IMR-90 (cell line): Measurements from ENCODE around the gene SFT2D2. TPM values are rescaled to one million over a fixed set of nuclear protein-coding genes. Genes with fewer than 3 reads are reported as not detected.

Source experiments
- ATAC-seq: fragments of 200-7000 bp; cut with Tn5 transposase; 2 replicates; pipeline ENCODE4 v1.9.1; 2020; ENCODE audit warnings: low read depth, mild to moderate bottlenecking, moderate library complexity
- BruUV-seq: library from RNA; stranded (reverse); fragments of 400-500 nt; replicated peaks from 2 replicates; lab custom pipeline; 2021; lab: Mats Ljungman, UMichigan
- CTCF ChIA-PET: fragments of 300-600 bp; formaldehyde crosslinking; extraction: SDS; loops from one replicate; lab custom pipeline; 2021; ENCODE audit warnings: antibody characterized with exemption; lab: Yijun Ruan, JAX
- POLR2A ChIA-PET: fragments of 300-600 bp; sonication (Branson Sonifier 250); formaldehyde crosslinking; loops from one replicate; lab custom pipeline; 2022; ENCODE audit warnings: antibody characterized with exemption; ENCODE audit not compliant: unreplicated experiment; lab: Charles Lee
- DNase-seq: peaks from one replicate; pipeline ENCODE4 v3.0.0; 2013
- H2AFZ ChIP-seq: replicated peaks from 2 replicates; pipeline ENCODE3; 2013; ENCODE audit warnings: low read length, mild to moderate bottlenecking; ENCODE audit not compliant: poor library complexity
- H2AK5ac ChIP-seq: 2 replicates; pipeline ENCODE4 v1.6.1; 2013; ENCODE audit warnings: low read depth, low read length, inconsistent platforms
- H2AK9ac ChIP-seq: replicated peaks from 2 replicates; pipeline ENCODE3; 2013; ENCODE audit warnings: mild to moderate bottlenecking, low read depth, low read length, moderate library complexity; ENCODE audit not compliant: poor library complexity
- H2BK120ac ChIP-seq: 2 replicates; pipeline ENCODE4 v1.6.1; 2013; ENCODE audit warnings: low read depth, low read length, inconsistent platforms
- H2BK15ac ChIP-seq: 3 replicates; pipeline ENCODE4 v1.6.1; 2013; ENCODE audit warnings: low read depth, low read length, inconsistent platforms
- H2BK20ac ChIP-seq: 2 replicates; pipeline ENCODE4 v1.6.1; 2013; ENCODE audit warnings: low read depth, mild to moderate bottlenecking, inconsistent platforms, low read length, moderate library complexity
- H2BK5ac ChIP-seq: 2 replicates; pipeline ENCODE4 v1.6.1; 2013; ENCODE audit warnings: mild to moderate bottlenecking, low read depth, low read length, inconsistent platforms; ENCODE audit not compliant: poor library complexity, severe bottlenecking
- H3K14ac ChIP-seq: replicated peaks from 2 replicates; pipeline ENCODE4 v1.6.1; 2013; ENCODE audit warnings: low read depth, low read length, inconsistent platforms
- H3K18ac ChIP-seq: 2 replicates; pipeline ENCODE4 v1.6.1; 2013; ENCODE audit warnings: low read depth, low read length, control low read depth
- H3K23ac ChIP-seq: 2 replicates; pipeline ENCODE4 v1.6.1; 2013; ENCODE audit warnings: low read depth, low read length, inconsistent platforms
- H3K27ac ChIP-seq: 2 replicates; pipeline ENCODE4 v1.5.1; 2013; ENCODE audit warnings: mild to moderate bottlenecking, control low read depth, low read length; ENCODE audit not compliant: insufficient read depth
- H3K27me3 ChIP-seq: 2 replicates; pipeline ENCODE4 v1.6.1; 2013; ENCODE audit warnings: low read length; ENCODE audit not compliant: control insufficient read depth, insufficient read depth
- H3K36me3 ChIP-seq: 2 replicates; pipeline ENCODE4 v1.6.1; 2013; ENCODE audit warnings: low read length, mixed read lengths; ENCODE audit not compliant: control insufficient read depth, insufficient read depth
- H3K4ac ChIP-seq: 2 replicates; pipeline ENCODE4 v1.6.1; 2013; ENCODE audit warnings: low read depth, low read length, inconsistent platforms
- H3K4me1 ChIP-seq: 2 replicates; pipeline ENCODE4 v1.6.1; 2013; ENCODE audit warnings: low read length, mixed read lengths; ENCODE audit not compliant: control insufficient read depth, insufficient read depth
- H3K4me2 ChIP-seq: 2 replicates; pipeline ENCODE4 v1.6.1; 2013; ENCODE audit warnings: low read depth, mild to moderate bottlenecking, control low read depth, low read length, moderate library complexity
- H3K4me3 ChIP-seq: 2 replicates; pipeline ENCODE4 v1.5.1; 2013; ENCODE audit warnings: low read depth, mild to moderate bottlenecking, control low read depth, low read length, moderate library complexity; ENCODE audit not compliant: insufficient read depth
- H3K56ac ChIP-seq: 2 replicates; pipeline ENCODE4 v1.6.1; 2013; ENCODE audit warnings: low read length, inconsistent platforms; ENCODE audit not compliant: insufficient read depth; ENCODE audit errors: extremely low read depth
- H3K79me1 ChIP-seq, 2 experiments: 2 replicates each; pipeline ENCODE4 v1.6.1; 2013; ENCODE audit warnings: low read length in 2 of 2, inconsistent platforms in 1 of 2, low read depth in 1 of 2
- H3K9ac ChIP-seq: 2 replicates; pipeline ENCODE4 v1.6.1; 2013; ENCODE audit warnings: low read depth, low read length, control low read depth
- H3K9me1 ChIP-seq: 2 replicates; pipeline ENCODE4 v1.6.1; 2013; ENCODE audit warnings: low read length, inconsistent platforms; ENCODE audit not compliant: insufficient read depth
- H3K9me3 ChIP-seq: 2 replicates; pipeline ENCODE4 v1.6.1; 2013; ENCODE audit warnings: low read length; ENCODE audit not compliant: control insufficient read depth, insufficient read depth
- H4K20me1 ChIP-seq: 2 replicates; pipeline ENCODE4 v1.6.1; 2013; ENCODE audit warnings: low read length, inconsistent platforms; ENCODE audit not compliant: insufficient read depth
- H4K5ac ChIP-seq: 2 replicates; pipeline ENCODE4 v1.6.1; 2013; ENCODE audit warnings: mild to moderate bottlenecking, low read depth, low read length, control low read depth
- H4K8ac ChIP-seq, 2 experiments: 2 replicates each; pipeline ENCODE4 v1.6.1; 2013; ENCODE audit warnings: low read depth in 2 of 2, low read length in 2 of 2, control low read depth in 1 of 2, inconsistent platforms in 1 of 2
- H4K91ac ChIP-seq: 2 replicates; pipeline ENCODE4 v1.6.1; 2013; ENCODE audit warnings: low read depth, low read length, inconsistent platforms; ENCODE audit not compliant: insufficient read depth
- BHLHE40 ChIP-seq: fragments of 150-350 bp; IDR thresholded peaks from 2 replicates; pipeline ENCODE4 v1.6.1; 2016; ENCODE audit warnings: mild to moderate bottlenecking, low read depth, low read length
- ELK1 ChIP-seq: fragments of 150-350 bp; IDR thresholded peaks from 2 replicates; pipeline ENCODE4 v1.6.1; 2016; ENCODE audit warnings: low read depth, mild to moderate bottlenecking, low read length, moderate library complexity, borderline replicate concordance
- MAFK ChIP-seq: IDR thresholded peaks from 2 replicates; pipeline ENCODE4 v1.6.1; 2012; ENCODE audit warnings: low read depth, low read length, improper control_type of control experiment
- SMC3 ChIP-seq: fragments of 150-350 bp; IDR thresholded peaks from 2 replicates; pipeline ENCODE4 v1.6.1; 2016; ENCODE audit warnings: low read depth, mild to moderate bottlenecking, antibody characterized with exemption, low read length, moderate library complexity
- WGBS, 2 experiments: methylation state at CpG; one replicate each; pipeline versions ENCODE4 v1.1.5 to v1.1.7; 2013; ENCODE audit warnings: missing lambda C conversion rate in 2 of 2; ENCODE audit not compliant: insufficient read length in 1 of 2; ENCODE audit errors: extremely low coverage in 2 of 2; 5-methylcytosine and 5-hydroxymethylcytosine counted together
- dilution Hi-C: fragments of 300-500 bp; cut with HindIII; formaldehyde crosslinking; loops from one replicate; pipeline ENCODE4 v1.14.3; 2018; ENCODE audit warnings: low sequenced_read_pairs; ENCODE audit not compliant: unreplicated experiment
- in situ Hi-C: fragments of 300-500 bp; cut with MboI; formaldehyde crosslinking; loops from 3 replicates; pipeline ENCODE4 v1.14.3; 2019; ENCODE audit warnings: low sequenced_read_pairs, inconsistent platforms, mixed read lengths
- intact Hi-C: fragments of 100-400 bp; cut with micrococcal nuclease; formaldehyde crosslinking; loops from 2 replicates; pipeline ENCODE4 v1.10.0; 2022
- polyA plus RNA-seq, 3 experiments: library from polyadenylated mRNA; depleted of rRNA; stranded (reverse); fragments of >200 nt; gene quantifications; 2 replicates each; pipeline ENCODE4 v1.2.3, GENCODE V29; 2012; ENCODE audit warnings: low replicate concordance in 1 of 3
- total RNA-seq: library from RNA; depleted of rRNA; stranded (reverse); fragments of >200 nt; gene quantifications from 2 replicates; pipeline ENCODE4 v1.2.3, GENCODE V29; 2012
- TF ChIP-seq, protein P1 (sequence below): fragments of 150-350 bp; IDR thresholded peaks from 2 replicates; pipeline ENCODE4 v1.6.1; 2017; ENCODE audit warnings: mild to moderate bottlenecking, antibody characterized with exemption, low read length, low read depth

Gene SFT2D2
- total and polyA plus RNA-seq, 2 of the 4 experiments (the other 2 are of a cell fraction), result 11.1 to 37.6 TPM

GRCh38 chr1:168293356-168293755, 67.6 kb downstream of the SFT2D2 start:
- no peaks in the 10 kb centered on the region for H3K27me3 ChIP-seq
- H2BK5ac ChIP-seq, result no peak overlapping the region
- H3K36me3 ChIP-seq, result no peaks in the 10 kb centered on the region
- CTCF ChIA-PET, result interaction anchor here (0.7 kb wide), 1 partner anchor 140 kb away, joined by 3 read pairs; no protein-coding TSS in a partner anchor
- no peak overlapping the region for H3K27ac ChIP-seq
- no peak for TF ChIP-seq MAFK
- no peak for TF ChIP-seq ELK1
- no peak for TF ChIP-seq SMC3
- TF ChIP-seq, protein P1, sequence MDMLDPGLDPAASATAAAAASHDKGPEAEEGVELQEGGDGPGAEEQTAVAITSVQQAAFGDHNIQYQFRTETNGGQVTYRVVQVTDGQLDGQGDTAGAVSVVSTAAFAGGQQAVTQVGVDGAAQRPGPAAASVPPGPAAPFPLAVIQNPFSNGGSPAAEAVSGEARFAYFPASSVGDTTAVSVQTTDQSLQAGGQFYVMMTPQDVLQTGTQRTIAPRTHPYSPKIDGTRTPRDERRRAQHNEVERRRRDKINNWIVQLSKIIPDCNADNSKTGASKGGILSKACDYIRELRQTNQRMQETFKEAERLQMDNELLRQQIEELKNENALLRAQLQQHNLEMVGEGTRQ, result no peak
- TF ChIP-seq BHLHE40, result no peak
- peak overlapping the region; percentile 53 for H2AFZ ChIP-seq
- intact Hi-C loops, result no loop called here
- H4K8ac ChIP-seq, result no peak overlapping the region
- no peak overlapping the region for H3K14ac ChIP-seq
- H3K18ac ChIP-seq, result no peak overlapping the region
- POLR2A ChIA-PET, result interaction anchor here (0.8 kb wide), 1 partner anchor 14 kb away, joined by 4 read pairs; no protein-coding TSS in a partner anchor
- no peak for DNase-seq
- no CpG with 5 or more reads among the region's 1 CpG for WGBS, 2 experiments
- in situ Hi-C loops, result no loop called here
- H3K4me2 ChIP-seq, result no peak overlapping the region
- no peaks in the 10 kb centered on the region for H3K79me1 ChIP-seq
- H3K23ac ChIP-seq, result no peak overlapping the region
- H2AK5ac ChIP-seq, result no peak overlapping the region
- no peak overlapping the region for H3K4ac ChIP-seq
- H2BK120ac ChIP-seq, result no peak overlapping the region
- peaks cover 2% of the 10 kb centered on the region; the same call in 1 of the 2 replicates for H3K4me1 ChIP-seq
- H2BK20ac ChIP-seq, result no peak overlapping the region
- H3K9ac ChIP-seq, result no peak overlapping the region
- no peak overlapping the region for H3K56ac ChIP-seq
- BruUV-seq, result no TSS peak
- peak overlapping the region; percentile 35 for H2AK9ac ChIP-seq
- no peaks in the 10 kb centered on the region for H3K9me3 ChIP-seq
- H4K5ac ChIP-seq, result no peak overlapping the region
- dilution Hi-C loops, result no loop called here
- H4K91ac ChIP-seq, result no peak overlapping the region
- no peaks in the 10 kb centered on the region for H3K9me1 ChIP-seq
- H3K4me3 ChIP-seq, result no peak overlapping the region
- H2BK15ac ChIP-seq, result no peak overlapping the region
- no peaks in the 10 kb centered on the region for H4K20me1 ChIP-seq
- ATAC-seq, result no peak
